Measurements from ENCODE around the gene CDYL. TPM values are rescaled to one million over a fixed set of nuclear protein-coding genes. Genes with fewer than 3 reads are reported as not detected.

Gene CDYL
- total RNA-seq, 1 donor from 2014 or later: 47.2 TPM

GRCh38 chr6:4906293-4907276 is 130.4 kb downstream of the CDYL start:
- DNase-seq (ENCODE audit: low read depth, low spot score): no peak

GRCh38 chr6:4907602-4908001 is 131.4 kb downstream of the CDYL start:
- no peak for DNase-seq (ENCODE audit: low read depth, low spot score)

GRCh38 chr6:4908062-4908461 is 131.9 kb downstream of the CDYL start:
- no peak for DNase-seq (ENCODE audit: low read depth, low spot score)

DNA sequence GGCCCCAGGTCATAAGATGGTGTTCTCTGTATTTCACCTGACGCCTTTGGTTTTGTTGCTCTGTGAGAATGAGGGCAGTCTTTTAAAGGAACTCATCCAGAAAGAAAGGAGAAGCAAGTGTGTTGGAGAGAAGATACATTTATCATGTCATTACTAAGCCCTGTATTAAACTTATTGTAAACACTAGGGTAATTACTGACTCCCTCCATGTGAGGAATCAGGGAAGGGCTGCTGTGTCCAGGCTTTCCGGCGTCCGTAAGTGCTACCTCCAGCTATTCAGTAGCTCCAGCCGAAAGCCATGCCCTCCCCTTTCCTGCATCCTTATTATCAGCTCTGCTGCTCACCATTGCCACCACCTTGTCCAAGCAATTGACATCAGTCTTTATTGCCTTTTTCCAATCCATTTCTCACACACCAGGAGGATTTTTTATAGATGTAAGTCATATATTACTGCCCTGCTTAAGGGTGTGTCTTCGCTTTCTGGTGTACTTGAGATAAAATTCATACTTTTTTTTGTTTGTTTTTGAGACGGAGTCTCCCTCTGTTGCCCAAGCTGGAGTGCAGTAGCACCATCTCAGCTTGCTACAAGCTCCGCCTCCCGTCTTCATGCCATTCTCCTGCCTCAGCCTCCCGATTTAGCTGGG is 133.0 kb downstream of the CDYL start:
- DNase-seq (ENCODE audit: low read depth, low spot score): no peak

DNA sequence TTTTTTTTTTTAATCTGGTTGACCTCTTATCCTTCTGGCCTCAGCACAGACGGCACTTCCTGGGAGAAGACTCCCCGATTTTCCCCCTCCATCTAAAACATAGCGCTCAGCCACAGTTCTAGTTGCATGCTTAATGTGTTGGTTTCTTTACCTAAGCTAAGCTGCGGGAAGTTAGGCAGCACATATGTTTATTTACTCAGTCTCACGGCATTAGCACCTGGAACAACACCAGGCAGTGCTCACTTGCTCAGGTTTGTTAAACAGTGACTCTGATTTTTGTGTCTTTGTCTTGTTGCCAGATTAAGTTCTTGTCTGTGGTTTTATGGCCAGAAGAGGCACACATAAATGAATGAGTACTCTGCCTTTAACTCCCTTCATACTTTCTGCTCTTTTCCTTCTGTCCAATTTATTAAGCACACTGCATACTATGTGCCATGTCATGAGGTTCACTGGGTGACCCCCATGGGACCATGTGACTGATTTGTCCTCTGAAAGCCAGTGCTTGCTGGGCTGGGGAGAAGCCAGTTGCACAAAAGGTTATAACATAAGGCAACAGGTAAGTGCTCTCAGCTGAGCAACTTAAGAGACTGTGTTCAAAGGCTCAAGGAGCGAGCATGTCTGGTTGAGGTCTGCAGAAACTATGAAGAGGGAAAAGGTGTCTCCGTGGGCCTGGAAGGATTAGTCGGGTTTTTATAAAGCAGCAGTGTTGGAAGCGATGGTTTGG is 134.0 kb downstream of the CDYL start:
- DNase-seq (ENCODE audit: low read depth, low spot score): no peak

GRCh38 chr6:4912559-4912958 is 136.4 kb downstream of the CDYL start:
- no peak for DNase-seq (ENCODE audit: low read depth, low spot score)

DNA sequence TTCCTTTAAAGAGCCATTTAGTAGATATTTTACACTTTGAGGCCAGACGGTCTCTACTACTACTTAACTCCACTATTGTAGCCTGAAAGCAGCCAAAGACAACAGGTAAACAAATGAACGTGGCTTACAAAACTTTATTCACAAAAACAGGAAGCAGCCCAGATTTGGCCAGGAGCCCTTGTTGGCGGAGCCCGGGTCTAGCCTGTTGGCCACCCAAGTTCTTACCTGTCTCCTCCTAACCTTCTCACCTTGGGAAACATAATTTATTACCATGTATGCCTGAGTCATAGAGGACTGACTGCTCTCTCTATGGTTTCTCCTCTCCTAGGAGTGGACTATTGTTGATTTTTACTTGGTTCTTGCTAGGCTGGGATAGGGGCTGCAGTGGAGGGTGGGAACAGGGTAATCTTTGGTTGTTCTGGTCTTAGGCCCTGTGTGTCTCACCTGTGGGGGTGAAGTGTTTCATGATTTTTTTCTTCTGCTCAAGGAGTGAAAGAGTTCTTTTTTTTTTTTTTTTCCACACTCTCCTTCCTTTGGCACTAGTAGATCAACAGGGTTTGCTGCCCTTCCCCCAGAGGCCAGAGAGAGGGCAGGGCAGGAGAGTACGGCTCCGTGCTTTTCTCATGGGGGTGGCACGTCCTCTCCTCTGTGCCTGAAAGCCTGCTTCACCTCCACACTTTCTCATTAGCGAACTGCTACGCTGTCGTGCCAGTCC is 137.7 kb downstream of the CDYL start:
- DNase-seq (ENCODE audit: low read depth, low spot score): no peak

DNA sequence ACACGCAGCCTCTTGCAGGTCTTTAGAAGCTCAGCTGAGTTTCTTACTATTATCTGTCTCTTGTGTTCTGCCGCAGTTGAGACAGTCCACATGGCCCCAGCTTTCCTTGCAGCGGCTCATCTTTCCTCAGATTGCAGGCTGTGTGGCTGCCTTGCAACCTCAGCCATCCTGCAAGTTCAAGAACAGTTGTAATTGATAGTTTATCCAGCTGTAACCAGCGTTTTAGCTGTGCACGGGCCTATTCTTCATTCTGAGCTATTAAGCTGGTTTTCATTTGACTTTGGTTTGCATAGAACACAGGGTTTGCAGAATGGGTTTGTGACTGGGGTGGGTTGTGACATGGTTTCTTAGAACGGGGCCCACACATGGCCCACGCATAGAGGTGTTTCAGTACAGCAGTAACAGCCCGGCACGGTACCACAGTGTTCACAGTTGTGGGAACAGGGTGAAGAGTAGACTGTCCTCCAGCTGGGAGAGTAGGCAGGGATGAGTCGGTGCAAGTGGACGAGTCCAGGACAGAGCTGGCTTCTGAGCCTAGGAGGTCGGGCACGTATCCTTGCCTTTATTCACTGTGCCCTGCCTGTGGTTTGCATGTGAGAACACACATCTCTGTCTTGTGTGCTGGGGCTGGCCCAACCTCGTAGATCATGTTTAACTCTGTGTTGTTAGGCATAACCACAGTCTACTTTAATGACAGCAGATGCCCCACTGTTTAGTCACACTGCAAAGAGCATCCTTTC is 138.4 kb downstream of the CDYL start:
- DNase-seq (ENCODE audit: low read depth, low spot score): no peak

- no peak for DNase-seq (ENCODE audit: low read depth, low spot score)
Measured at GRCh38 chr6:4916954-4917561, 140.9 kb downstream of the CDYL start.

GRCh38 chr6:4920914-4921410 is 144.8 kb downstream of the CDYL start:
- no peak for DNase-seq (ENCODE audit: low read depth, low spot score)

- DNase-seq (ENCODE audit: low read depth, low spot score): no peak
Measured at GRCh38 chr6:4922488-4923037, 146.4 kb downstream of the CDYL start.

GRCh38 chr6:4923081-4923480 is 146.9 kb downstream of the CDYL start:
- DNase-seq (ENCODE audit: low read depth, low spot score): no peak

GRCh38 chr6:4924661-4925271 is 148.6 kb downstream of the CDYL start:
- no peak for DNase-seq (ENCODE audit: low read depth, low spot score)

- no peak for DNase-seq (ENCODE audit: low read depth, low spot score)
Measured at GRCh38 chr6:4925580-4925979, 149.4 kb downstream of the CDYL start.

GRCh38 chr6:4928426-4928825 is 152.2 kb downstream of the CDYL start:
- no peak for DNase-seq (ENCODE audit: low read depth, low spot score)

GRCh38 chr6:4929097-4929718 is 153.0 kb downstream of the CDYL start:
- DNase-seq (ENCODE audit: low read depth, low spot score): no peak

- no peak for DNase-seq (ENCODE audit: low read depth, low spot score)
Measured at GRCh38 chr6:4930025-4930691, 154.0 kb downstream of the CDYL start.

DNA sequence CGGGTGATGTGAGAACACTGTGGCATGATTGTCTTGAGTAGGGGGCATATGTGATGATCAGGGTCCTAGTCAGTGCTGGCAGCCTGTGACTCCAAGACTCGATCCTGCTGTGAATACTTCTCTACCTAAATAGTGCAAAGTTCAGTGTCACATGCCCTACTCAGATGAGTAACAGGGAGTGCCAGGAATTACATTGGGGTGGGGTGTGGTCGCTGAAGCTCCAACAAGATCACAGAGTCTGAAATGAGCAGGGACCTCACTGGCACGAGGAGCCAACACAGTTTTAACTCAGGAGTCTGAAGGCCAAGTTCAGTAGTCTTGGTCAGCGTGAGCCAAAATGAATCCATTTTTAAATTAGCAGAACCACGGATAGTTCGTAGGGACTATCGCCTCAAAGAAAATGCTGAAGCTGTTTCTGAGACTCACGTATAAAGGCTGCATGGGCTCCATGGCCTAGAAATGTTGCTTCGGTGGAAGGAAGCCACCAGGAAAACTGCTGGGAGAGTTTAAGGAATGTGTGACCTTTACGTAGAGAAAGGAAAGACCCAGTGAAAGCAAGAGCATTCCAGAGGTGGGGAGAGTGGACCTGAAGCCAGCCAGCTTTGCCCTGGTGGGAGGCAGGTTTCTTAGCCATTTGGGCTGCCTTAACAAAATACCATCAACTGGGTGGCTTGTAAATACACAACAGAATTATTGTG is 155.5 kb downstream of the CDYL start:
- no peak for DNase-seq (ENCODE audit: low read depth, low spot score)

Measured in pulmonary artery endothelial cell (primary cell).